Astrocyte of the cerebellum (primary cell): ENCODE data around the gene AHDC1.

Experiments
- DNase-seq: peaks from one replicate; pipeline ENCODE4 v3.0.0-alpha.2; 2011; ENCODE audit warnings: low read depth
- H3K4me3 ChIP-seq: 2 replicates; pipeline ENCODE4 v1.5.1; 2011; ENCODE audit warnings: mild to moderate bottlenecking, low read depth, low read length, moderate library complexity
- in situ Hi-C: cut with HindIII; loops from 2 replicates; pipeline ENCODE4 v1.10.0; 2017; ENCODE audit warnings: low sequenced_read_pairs
- TF ChIP-seq, protein P1 (sequence below): IDR thresholded peaks from 2 replicates; pipeline ENCODE4 v1.5.1; 2012; ENCODE audit warnings: low read length, low read depth, moderate library complexity, mild to moderate bottlenecking; ENCODE audit errors: missing control alignments

Gene AHDC1

DNA sequence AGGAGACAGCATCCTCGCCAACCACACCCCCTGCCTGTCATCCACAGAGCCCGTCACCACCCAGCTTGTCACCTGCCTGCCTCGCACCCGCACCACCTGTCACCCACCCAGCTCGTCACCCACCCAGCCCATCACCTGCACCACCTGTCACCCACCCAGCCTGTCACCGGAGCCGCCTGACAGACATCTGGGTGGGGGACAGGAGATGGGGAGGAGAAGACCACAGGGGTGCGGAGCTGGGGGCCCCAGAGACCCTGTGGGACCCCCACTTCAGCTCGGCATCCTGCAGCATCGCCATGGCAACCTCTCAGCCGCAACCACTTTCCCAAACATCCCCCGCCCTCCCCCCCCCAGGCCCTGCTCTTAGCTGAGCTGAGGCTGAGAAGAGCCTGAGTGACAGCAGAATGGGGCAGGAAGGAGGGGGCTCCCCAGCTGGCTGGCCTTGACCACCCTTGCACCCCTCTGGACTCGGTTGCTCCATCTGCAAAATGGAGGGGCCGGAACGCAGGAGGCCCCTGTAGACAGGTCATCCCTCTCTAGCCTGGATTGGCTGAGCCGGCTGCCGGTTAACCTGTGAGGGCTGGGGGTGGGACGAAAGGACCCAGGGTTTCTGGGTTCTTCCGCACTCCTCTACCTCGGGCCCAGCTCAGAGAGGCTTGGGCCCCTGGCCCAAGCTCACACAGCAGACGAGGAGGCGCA, 11.6 kb downstream of the AHDC1 start:
- in situ Hi-C loops: no loop called here
- no peak for DNase-seq
- H3K4me3 ChIP-seq: no peak overlapping the region
- TF ChIP-seq, protein P1, sequence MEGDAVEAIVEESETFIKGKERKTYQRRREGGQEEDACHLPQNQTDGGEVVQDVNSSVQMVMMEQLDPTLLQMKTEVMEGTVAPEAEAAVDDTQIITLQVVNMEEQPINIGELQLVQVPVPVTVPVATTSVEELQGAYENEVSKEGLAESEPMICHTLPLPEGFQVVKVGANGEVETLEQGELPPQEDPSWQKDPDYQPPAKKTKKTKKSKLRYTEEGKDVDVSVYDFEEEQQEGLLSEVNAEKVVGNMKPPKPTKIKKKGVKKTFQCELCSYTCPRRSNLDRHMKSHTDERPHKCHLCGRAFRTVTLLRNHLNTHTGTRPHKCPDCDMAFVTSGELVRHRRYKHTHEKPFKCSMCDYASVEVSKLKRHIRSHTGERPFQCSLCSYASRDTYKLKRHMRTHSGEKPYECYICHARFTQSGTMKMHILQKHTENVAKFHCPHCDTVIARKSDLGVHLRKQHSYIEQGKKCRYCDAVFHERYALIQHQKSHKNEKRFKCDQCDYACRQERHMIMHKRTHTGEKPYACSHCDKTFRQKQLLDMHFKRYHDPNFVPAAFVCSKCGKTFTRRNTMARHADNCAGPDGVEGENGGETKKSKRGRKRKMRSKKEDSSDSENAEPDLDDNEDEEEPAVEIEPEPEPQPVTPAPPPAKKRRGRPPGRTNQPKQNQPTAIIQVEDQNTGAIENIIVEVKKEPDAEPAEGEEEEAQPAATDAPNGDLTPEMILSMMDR: no peak

DNA sequence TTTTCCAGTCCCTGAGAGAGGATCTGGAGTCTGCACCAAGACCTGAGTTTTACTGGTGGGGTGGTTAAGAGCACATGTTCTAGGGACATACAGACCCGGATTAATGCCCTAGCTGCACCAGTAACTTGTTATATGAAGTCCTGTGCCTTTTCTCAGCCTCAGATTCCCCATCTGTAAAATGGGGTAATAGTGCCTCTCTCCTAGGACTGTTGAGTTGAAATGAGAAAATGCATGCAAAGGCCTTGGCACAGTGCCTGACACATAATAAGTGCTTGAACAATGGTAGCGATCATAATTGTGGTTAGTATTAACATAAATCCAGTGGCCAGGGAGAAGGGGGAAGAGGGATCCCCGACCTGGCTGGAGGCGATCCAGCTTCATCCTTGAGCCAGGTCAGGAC, 12.3 kb downstream of the AHDC1 start:
- peak; percentile 61 for DNase-seq
- TF ChIP-seq, protein P1: no peak
- in situ Hi-C loops: no loop called here
- H3K4me3 ChIP-seq: no peak overlapping the region

DNA sequence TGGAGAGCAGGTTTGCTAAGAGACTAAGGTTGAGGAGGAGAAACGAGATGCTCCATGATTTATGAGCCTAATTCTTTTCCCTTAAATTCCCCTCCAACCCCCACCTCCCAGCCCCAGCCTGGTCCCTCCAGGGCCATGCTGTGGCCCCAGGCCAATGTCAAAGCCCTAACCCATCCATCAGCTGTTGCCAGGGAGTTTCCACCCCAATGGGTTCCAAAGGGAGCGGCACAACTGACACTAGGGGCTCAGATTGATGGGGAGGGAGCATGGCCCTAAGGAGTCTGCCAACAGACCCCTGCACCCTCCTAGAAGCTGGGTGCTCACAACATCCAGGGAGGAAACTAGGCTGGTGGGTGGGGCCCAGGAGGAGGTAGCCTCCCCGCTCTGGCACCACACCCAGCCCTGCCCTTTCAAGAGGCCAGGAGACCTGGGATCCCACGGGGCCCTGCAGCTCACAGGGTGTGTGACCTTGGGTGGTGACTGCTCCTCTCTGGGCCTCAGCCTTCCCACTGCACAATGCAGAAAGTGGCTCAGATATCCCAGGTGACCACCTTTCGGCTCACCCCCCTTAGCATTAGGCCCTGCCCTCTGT, 12.9 kb downstream of the AHDC1 start:
- in situ Hi-C loops: no loop called here
- TF ChIP-seq, protein P1: no peak

DNA sequence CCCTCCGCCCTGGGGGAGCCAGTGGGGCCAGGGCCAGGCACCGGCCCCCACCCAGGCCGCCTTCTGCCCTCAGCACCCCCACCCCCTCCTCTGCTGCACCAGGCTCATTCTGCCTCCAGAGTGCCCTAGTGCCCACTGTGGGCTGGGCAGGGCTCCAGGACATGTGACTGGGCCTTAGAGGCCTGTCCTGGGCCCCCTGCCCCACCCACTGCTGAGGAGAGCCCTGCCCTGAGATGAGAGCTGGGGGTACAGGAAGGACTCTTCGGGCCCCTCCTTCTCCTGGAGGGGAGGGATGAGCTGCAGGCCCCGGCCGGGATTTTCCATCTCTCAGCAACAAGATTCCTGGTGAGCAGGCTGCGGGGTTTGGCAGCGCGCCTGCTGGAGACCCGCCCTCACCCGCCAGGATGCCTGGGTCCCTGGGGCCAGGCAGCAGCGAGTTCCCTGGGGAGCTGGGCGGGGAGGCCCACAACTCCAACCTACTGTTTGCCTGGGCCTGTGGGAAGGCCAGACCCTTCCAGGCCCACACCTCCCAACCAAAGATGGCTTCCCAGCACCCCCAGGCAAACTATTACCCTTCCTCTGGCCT, 14.0 kb downstream of the AHDC1 start:
- DNase-seq: no peak
- TF ChIP-seq, protein P1: no peak
- in situ Hi-C loops: no loop called here
- H3K4me3 ChIP-seq: no peak overlapping the region

More for the DNA sequence above, 12.9 kb downstream of the AHDC1 start:
- DNase-seq: no peak
- H3K4me3 ChIP-seq: no peak overlapping the region

DNA sequence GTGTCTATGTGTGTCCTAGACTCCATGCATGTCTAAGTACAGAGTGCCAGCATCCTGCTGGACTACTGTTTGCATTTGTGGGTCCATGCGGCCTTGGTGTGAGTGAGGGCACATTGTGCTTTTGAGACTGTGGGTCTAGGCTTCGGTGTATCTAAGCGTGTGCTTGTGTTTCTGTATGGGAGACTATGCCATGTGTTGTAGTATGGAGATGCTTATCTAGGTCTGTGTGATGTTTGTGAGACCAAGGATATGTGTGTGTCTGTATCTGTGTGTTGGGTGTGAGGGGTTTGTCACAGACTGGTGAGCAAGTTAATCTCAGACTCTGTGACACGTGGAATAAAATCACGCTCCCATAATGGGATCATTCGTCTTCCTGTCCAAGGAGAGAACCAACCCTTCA, 14.5 kb downstream of the AHDC1 start:
- in situ Hi-C loops: no loop called here
- H3K4me3 ChIP-seq: no peak overlapping the region
- DNase-seq: no peak
- TF ChIP-seq, protein P1: no peak

DNA sequence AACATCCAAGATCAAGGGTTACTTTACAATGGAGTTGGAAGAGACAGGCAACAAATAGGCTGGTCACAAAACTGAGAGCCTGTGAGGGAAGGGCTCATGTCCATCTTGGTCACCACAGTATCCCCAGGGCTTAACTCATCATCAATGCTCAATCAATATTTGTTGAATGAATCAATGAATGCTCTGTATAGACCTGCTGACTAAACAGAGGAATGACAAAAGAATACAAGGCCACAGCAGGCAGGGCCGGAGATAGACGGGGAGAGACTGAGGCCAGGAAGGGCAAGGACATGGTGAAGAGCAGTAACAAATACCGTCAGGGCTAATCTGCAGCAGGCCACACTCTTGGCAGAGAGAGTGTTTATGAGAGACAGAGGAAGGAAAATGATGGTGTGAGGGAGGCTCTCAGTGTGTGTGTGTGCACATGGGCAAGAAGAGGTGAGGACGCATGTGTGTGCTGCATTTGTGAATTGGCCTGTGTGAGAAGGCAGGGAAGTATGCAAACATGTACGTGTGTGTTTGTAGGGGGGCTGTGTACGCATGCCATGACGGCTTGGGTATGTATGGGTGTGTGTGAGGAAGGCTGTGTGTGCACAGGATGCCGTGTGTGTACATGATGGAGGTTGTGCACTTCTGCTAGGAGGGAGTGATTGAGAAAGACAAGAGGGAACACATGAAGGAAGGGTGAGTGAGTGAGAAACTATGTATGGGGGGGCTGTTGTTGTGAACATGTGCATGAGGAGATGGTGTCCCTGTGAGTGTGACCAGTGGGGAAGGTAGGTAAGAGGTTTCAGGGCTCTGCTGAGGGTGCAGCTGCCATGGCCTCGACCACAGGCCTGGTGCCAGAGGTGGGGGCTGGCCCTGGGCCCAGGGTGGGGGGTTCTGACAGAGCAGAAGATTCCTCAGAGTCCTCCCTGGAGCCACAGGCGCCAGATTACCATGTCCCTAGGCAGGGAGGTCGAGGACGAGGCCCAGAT, 15.4 kb downstream of the AHDC1 start:
- TF ChIP-seq, protein P1: no peak
- no peak overlapping the region for H3K4me3 ChIP-seq
- in situ Hi-C loops: no loop called here
- DNase-seq: no peak
